ENCODE measurements around the gene CACNA1C.

DNA sequence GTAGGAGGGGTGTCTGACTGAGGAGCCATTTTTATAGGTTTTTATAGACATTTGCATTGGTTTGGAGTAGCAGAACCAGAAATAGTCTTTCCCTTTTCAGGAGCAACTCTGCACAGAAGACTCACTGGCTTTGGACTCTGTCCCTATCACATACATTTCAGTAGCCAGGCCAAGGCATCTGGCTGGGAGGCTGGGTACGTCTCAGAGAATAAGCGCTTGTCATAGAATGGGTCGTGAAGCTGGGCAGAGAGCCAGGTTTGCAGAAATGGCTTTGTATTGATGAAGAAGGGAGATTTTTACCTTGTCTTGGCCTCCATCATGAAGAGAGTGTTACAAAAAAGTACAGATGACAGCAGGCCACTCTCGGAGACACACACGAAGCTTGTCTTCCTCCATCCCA, 98.6 kb downstream of the CACNA1C start:
- TF ChIP-seq POLR2A (IDR thresholded peaks at IDR 0.05; ENCODE audit: extremely low read depth, insufficient read length) (no peak), MAX (IDR thresholded peaks at IDR 0.05; ENCODE audit: low read depth, low read length) (no peak), MYC (IDR thresholded peaks at IDR 0.05; ENCODE audit: low read depth, low read length) (no peak)
- TF ChIP-seq, protein P1, sequence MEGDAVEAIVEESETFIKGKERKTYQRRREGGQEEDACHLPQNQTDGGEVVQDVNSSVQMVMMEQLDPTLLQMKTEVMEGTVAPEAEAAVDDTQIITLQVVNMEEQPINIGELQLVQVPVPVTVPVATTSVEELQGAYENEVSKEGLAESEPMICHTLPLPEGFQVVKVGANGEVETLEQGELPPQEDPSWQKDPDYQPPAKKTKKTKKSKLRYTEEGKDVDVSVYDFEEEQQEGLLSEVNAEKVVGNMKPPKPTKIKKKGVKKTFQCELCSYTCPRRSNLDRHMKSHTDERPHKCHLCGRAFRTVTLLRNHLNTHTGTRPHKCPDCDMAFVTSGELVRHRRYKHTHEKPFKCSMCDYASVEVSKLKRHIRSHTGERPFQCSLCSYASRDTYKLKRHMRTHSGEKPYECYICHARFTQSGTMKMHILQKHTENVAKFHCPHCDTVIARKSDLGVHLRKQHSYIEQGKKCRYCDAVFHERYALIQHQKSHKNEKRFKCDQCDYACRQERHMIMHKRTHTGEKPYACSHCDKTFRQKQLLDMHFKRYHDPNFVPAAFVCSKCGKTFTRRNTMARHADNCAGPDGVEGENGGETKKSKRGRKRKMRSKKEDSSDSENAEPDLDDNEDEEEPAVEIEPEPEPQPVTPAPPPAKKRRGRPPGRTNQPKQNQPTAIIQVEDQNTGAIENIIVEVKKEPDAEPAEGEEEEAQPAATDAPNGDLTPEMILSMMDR (IDR thresholded peaks at IDR 0.05; ENCODE audit: low read depth, low read length), result no peak
